Measurements from ENCODE around the gene ATP12A. TPM values are rescaled to one million over a fixed set of nuclear protein-coding genes. Genes with fewer than 3 reads are reported as not detected.
"Not testable (repeated sequence)": the region's sequence is repeated elsewhere in the genome, so short reads cannot be mapped to it uniquely, and the experiment has no call there.

The ATP12A gene
- total RNA-seq, 4 donors from 2014 or later: 0.27 TPM; not detected in 3

DNA sequence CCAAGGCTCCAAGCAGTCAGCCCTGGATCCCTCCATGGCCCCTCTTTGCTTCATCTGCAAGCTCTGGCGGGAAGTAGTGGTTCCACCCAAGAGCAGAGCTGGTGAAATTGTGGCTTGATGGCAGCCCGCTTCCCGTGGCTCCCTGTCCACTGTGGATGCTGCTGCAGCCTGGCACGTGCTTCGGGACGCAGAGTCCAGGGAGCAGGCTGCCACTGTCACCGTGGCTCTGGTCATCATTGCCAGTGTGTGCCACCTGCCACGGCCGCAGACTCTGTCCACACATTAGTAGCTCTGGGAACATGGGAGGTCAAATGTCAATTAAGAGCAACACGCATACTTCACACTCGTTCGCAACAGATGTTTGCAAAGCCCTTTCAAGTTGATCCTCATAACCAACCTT, 43.0 kb downstream of the ATP12A start:
- TF ChIP-seq POLR2A (IDR thresholded peaks at IDR 0.05): no peak
- TF ChIP-seq, protein P1, sequence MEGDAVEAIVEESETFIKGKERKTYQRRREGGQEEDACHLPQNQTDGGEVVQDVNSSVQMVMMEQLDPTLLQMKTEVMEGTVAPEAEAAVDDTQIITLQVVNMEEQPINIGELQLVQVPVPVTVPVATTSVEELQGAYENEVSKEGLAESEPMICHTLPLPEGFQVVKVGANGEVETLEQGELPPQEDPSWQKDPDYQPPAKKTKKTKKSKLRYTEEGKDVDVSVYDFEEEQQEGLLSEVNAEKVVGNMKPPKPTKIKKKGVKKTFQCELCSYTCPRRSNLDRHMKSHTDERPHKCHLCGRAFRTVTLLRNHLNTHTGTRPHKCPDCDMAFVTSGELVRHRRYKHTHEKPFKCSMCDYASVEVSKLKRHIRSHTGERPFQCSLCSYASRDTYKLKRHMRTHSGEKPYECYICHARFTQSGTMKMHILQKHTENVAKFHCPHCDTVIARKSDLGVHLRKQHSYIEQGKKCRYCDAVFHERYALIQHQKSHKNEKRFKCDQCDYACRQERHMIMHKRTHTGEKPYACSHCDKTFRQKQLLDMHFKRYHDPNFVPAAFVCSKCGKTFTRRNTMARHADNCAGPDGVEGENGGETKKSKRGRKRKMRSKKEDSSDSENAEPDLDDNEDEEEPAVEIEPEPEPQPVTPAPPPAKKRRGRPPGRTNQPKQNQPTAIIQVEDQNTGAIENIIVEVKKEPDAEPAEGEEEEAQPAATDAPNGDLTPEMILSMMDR (IDR thresholded peaks at IDR 0.05): no peak
- Histone ChIP-seq H3K27ac (no peak overlapping the region), H3K4me3 (replicated peaks in 1 of 3) (no peak overlapping the region), H3K4me1 (no peaks in the 10 kb centered on the region), H3K36me3 (no peaks in the 10 kb centered on the region), H3K9me3 (no peaks in the 10 kb centered on the region), H3K27me3 (no peaks in the 10 kb centered on the region)
- no peak for DNase-seq
- 80% methylated on average over 8 to 10 of the region's 12 CpGs for WGBS, 2 donors
- intact Hi-C loops (cut with DNase I): no loop called here

DNA sequence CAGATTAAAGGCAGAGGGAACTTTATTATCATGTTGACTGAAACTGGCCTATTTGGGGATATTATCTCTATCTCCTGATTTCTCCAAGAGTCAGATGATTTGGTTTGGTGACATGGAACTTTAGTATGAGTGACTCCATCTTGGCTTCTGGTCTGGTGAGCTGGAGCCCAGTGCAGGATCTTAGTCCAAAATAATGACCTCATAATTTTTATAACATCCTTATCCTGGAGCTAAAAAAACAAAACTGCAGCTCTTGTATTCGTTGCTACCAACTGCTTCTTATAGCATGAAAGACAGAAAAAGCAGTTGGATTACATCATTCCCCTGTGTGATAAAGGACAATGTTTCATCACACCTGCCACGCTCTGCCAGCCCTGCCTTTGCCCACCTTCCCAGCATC, 44.5 kb downstream of the ATP12A start:
- no peaks in the 10 kb centered on the region for H3K36me3 ChIP-seq
- no peaks in the 10 kb centered on the region for H3K27me3 ChIP-seq
- no peak for TF ChIP-seq POLR2A (IDR thresholded peaks at IDR 0.05)
- TF ChIP-seq, protein P1 (IDR thresholded peaks at IDR 0.05): no peak
- H3K4me1 ChIP-seq: no peaks in the 10 kb centered on the region
- H3K4me3 ChIP-seq (replicated peaks in 1 of 3): no peak overlapping the region
- DNase-seq: no peak
- intact Hi-C loops (cut with DNase I): no loop called here
- H3K9me3 ChIP-seq: no peaks in the 10 kb centered on the region
- H3K27ac ChIP-seq: no peak overlapping the region
- 48 to 56% methylated on average over 2 of the region's 2 CpGs for WGBS, 2 donors

DNA sequence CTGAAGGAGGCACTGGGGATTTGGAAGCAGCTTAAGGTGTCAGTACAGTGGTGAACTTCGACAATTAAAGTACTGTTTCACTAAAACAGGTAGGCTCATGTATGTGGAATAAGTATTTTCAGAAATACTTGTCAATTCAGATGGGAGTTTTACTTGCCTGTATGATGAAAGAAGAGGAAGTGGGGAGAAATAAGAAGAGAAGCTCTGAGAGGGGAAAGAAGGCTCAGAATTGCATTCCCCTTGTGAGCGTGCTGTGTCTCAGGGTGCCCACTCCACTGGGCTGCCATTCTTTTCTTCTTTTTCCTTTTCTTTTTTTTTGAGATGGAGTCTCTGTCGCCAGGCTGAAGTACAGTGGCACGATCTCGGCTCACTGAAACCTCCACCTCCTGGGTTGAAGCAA, 45.2 kb downstream of the ATP12A start:
- H3K4me3 ChIP-seq (replicated peaks in 1 of 3): no peak overlapping the region
- TF ChIP-seq POLR2A (IDR thresholded peaks at IDR 0.05): no peak
- TF ChIP-seq, protein P1 (IDR thresholded peaks at IDR 0.05): no peak
- H3K27me3 ChIP-seq: no peaks in the 10 kb centered on the region
- H3K4me1 ChIP-seq: no peaks in the 10 kb centered on the region
- intact Hi-C loops (cut with DNase I): no loop called here
- H3K27ac ChIP-seq: no peak overlapping the region
- H3K36me3 ChIP-seq: no peaks in the 10 kb centered on the region
- WGBS, 2 donors: 87 to 90% methylated on average over 5 of the region's 5 CpGs
- H3K9me3 ChIP-seq: no peaks in the 10 kb centered on the region
- DNase-seq: no peak

DNA sequence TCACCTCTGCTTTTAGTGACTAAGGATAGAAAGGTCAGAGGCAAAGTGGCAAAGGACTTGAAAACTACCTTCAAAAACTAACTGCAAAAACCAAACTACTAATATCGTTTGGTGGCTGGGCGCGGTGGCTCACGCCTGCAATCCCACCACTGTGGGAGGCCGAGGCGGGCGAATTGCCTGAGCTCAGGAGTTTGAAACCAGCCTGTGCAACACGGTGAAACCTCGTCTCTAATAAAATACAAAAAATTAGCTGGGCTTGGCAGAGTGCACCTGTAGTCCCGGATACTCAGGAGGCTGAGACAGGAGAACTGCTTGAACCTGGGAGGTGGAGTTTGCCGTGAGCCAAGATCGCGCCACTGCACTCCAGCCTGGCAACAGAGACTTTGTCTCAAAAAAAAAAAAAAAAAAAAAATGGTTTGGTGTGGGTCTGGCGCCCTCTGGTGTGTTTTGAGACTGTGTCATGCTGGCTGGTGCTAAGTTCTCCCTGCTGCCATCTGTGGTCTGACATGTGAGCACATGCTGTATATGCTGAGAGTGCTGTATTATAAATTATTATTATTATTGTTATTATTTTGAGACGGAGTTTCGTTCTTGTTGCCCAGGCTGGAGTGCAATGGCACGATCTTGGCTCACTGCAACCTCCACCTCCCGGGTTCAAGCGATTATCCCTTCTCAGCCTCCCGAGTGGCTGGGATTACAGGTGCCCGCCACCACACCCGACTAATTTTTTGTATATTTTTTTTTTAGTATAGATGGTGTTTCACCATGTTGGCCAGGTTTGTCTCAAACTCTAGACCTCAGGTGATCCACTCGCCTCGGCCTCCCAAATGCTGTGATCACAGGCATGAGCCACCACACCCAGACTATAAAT, 47.8 kb downstream of the ATP12A start:
- TF ChIP-seq, protein P1 (IDR thresholded peaks at IDR 0.05): peak; percentile 50 to 99 (median 80)
- no peak for TF ChIP-seq POLR2A (IDR thresholded peaks at IDR 0.05)
- H3K9me3 ChIP-seq: no peaks in the 10 kb centered on the region
- H3K27ac ChIP-seq: no peak overlapping the region
- WGBS, 2 donors: 61 to 63% methylated on average over 24 of the region's 24 CpGs
- no peaks in the 10 kb centered on the region for H3K36me3 ChIP-seq
- H3K4me3 ChIP-seq (replicated peaks in 1 of 3): no peak overlapping the region
- H3K27me3 ChIP-seq: no peaks in the 10 kb centered on the region
- no peaks in the 10 kb centered on the region for H3K4me1 ChIP-seq
- intact Hi-C loops (cut with DNase I): loop anchor here (2.0 kb wide), 1 partner anchor 33 kb away; no protein-coding TSS in a partner anchor
- peak; percentile 72 to 73 for DNase-seq

DNA sequence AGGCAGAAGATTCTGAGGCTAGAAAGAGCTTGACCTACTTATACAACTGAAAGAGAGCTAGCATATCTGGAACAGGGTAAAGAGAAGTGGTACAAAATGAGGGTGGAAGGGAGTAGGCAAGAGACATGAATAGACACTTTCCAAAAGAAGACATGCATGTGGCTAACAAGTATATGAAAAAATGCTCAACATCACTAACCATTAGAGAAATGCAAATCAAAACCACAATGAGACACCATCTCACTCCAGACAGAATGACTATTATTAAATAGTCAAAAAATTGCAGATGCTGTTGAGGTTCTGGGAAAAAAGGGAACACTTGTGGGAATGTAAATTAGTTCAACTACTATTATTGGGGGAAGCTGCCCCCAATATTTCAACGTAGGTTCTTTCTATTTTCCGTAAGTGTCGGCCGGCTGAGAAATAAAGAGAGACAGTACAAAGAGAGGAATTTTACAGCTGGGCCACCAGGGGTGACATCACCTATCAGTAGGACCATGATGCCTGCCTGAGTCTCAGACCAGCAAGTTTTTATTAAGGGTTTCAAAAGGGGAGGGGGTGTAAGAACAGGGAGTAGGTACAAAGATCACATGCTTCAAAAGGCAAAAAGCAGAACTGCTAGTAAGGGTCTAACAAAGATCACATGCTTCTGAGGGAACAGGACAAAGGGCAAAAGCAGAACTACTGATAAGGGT, 50.8 kb downstream of the ATP12A start:
- H3K9me3 ChIP-seq; H3K36me3 ChIP-seq; intact Hi-C loops (cut with DNase I); H3K27me3 ChIP-seq; DNase-seq; H3K4me3 ChIP-seq (replicated peaks in 1 of 3); H3K4me1 ChIP-seq; H3K27ac ChIP-seq: not testable (repeated sequence)
- WGBS, 2 donors: 96% methylated on average over 4 of the region's 4 CpGs

Data from thyroid gland (tissue), 4 donors.